ENCODE data around the gene PDZRN3. TPM values are rescaled to one million over a fixed set of nuclear protein-coding genes. Genes with fewer than 3 reads are reported as not detected.

The PDZRN3 gene
- total RNA-seq, 1 donor from 2014 or later: 19.8 TPM

DNA sequence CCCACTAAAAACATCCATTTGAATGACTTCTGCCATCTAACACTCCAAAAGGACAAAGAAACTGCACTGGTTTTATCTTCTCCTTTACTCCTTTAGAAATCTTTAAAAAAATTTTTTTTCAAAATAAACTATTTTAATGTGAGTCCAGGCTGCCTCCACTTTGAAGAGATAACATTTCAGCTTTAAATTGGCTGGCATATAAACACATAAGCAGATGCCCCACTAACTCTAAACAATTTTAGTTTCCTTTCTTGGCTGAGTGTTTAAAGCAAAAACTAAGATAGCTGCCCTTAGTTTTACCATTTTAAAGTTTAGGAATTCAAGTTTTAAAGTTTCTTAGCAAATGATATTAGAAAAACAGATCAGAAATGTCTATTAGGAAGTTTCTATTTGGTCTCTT is 39.9 kb downstream of the PDZRN3 start:
- H3K27me3 Mint-ChIP-seq (ENCODE audit: low read depth, unreplicated experiment): no peaks in the 10 kb centered on the region
- Histone ChIP-seq H3K4me2 (ENCODE audit: low read length) (no peak overlapping the region), H3K27me3 (ENCODE audit: insufficient read depth, low read length) (no peaks in the 10 kb centered on the region), H3K4me3 (ENCODE audit: insufficient read depth, low read depth, low read length) (no peak overlapping the region), H3K79me2 (ENCODE audit: insufficient read depth, low read length) (peaks cover 4% of the 10 kb centered on the region), H3K9ac (ENCODE audit: low read length) (no peak overlapping the region), H2AFZ (ENCODE audit: low read depth, low read length) (no peak overlapping the region), H3K36me3 (ENCODE audit: insufficient read depth, low read length) (no peaks in the 10 kb centered on the region), H3K4me1 (ENCODE audit: insufficient read depth, low read length) (peaks cover 13% of the 10 kb centered on the region), H3K27ac (ENCODE audit: low read depth, low read length) (no peak overlapping the region), H3K9me3 (ENCODE audit: insufficient read depth, low read depth, low read length) (no peaks in the 10 kb centered on the region), H4K20me1 (ENCODE audit: insufficient read depth, low read length) (no peaks in the 10 kb centered on the region)
- DNase-seq (ENCODE audit: low read depth) (no peak), FAIRE-seq (no peak)
- TF ChIP-seq, protein P1, sequence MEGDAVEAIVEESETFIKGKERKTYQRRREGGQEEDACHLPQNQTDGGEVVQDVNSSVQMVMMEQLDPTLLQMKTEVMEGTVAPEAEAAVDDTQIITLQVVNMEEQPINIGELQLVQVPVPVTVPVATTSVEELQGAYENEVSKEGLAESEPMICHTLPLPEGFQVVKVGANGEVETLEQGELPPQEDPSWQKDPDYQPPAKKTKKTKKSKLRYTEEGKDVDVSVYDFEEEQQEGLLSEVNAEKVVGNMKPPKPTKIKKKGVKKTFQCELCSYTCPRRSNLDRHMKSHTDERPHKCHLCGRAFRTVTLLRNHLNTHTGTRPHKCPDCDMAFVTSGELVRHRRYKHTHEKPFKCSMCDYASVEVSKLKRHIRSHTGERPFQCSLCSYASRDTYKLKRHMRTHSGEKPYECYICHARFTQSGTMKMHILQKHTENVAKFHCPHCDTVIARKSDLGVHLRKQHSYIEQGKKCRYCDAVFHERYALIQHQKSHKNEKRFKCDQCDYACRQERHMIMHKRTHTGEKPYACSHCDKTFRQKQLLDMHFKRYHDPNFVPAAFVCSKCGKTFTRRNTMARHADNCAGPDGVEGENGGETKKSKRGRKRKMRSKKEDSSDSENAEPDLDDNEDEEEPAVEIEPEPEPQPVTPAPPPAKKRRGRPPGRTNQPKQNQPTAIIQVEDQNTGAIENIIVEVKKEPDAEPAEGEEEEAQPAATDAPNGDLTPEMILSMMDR (IDR thresholded peaks at IDR 0.05; ENCODE audit: insufficient read depth, low read depth, low read length): no peak
- TF ChIP-seq EZH2 (IDR thresholded peaks at IDR 0.05; ENCODE audit: insufficient read depth, low read length): no peak
- no peak overlapping the region for H3K4me3 Mint-ChIP-seq (ENCODE audit: unreplicated experiment)
- peaks cover 2% of the 10 kb centered on the region for H3K9me3 Mint-ChIP-seq (ENCODE audit: unreplicated experiment)
- no peak overlapping the region for H3K27ac Mint-ChIP-seq (ENCODE audit: unreplicated experiment)
- peaks cover 18% of the 10 kb centered on the region for H3K4me1 Mint-ChIP-seq (ENCODE audit: low read depth, unreplicated experiment)
- H3K36me3 Mint-ChIP-seq (ENCODE audit: low read depth, unreplicated experiment): peaks cover 14% of the 10 kb centered on the region

DNA sequence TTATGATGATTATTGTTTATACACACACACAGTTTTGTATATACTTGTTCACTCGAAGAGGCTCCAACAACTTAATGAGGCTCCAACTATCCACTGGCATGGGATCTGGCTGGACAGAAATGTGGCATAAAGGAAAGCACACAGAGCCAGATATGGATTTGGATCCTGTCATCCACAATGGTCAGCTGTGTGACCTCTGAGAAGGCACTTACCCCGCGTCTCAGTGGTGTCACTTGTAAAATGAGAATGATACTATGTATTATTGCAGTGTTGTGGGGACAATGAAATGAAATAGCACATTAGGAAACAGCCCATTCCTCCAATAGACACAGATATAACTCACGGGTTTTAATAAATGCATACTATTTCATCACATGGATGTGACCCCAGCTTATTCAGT is 42.2 kb downstream of the PDZRN3 start:
- no peak overlapping the region for H3K9ac ChIP-seq (ENCODE audit: low read length)
- Mint-ChIP-seq H3K27ac (ENCODE audit: unreplicated experiment) (no peak overlapping the region), H3K4me1 (ENCODE audit: low read depth, unreplicated experiment) (peaks cover 21% of the 10 kb centered on the region), H3K27me3 (ENCODE audit: low read depth, unreplicated experiment) (no peaks in the 10 kb centered on the region), H3K4me3 (ENCODE audit: unreplicated experiment) (no peak overlapping the region), H3K9me3 (ENCODE audit: unreplicated experiment) (no peaks in the 10 kb centered on the region), H3K36me3 (ENCODE audit: low read depth, unreplicated experiment) (peaks cover 5% of the 10 kb centered on the region)
- H3K4me1 ChIP-seq (ENCODE audit: insufficient read depth, low read length): peaks cover 15% of the 10 kb centered on the region
- H3K27me3 ChIP-seq (ENCODE audit: insufficient read depth, low read length): no peaks in the 10 kb centered on the region
- H3K4me3 ChIP-seq (ENCODE audit: insufficient read depth, low read depth, low read length): no peak overlapping the region
- H3K9me3 ChIP-seq (ENCODE audit: insufficient read depth, low read depth, low read length): no peaks in the 10 kb centered on the region
- no peaks in the 10 kb centered on the region for H3K36me3 ChIP-seq (ENCODE audit: insufficient read depth, low read length)
- H2AFZ ChIP-seq (ENCODE audit: low read depth, low read length): no peak overlapping the region
- no peak overlapping the region for H3K27ac ChIP-seq (ENCODE audit: low read depth, low read length)
- no peak overlapping the region for H3K4me2 ChIP-seq (ENCODE audit: low read length)
- TF ChIP-seq, protein P1 (IDR thresholded peaks at IDR 0.05; ENCODE audit: insufficient read depth, low read depth, low read length): no peak
- no peak for TF ChIP-seq EZH2 (IDR thresholded peaks at IDR 0.05; ENCODE audit: insufficient read depth, low read length)
- H3K79me2 ChIP-seq (ENCODE audit: insufficient read depth, low read length): peaks cover 4% of the 10 kb centered on the region
- peak; percentile 26 for FAIRE-seq
- no peak for DNase-seq (ENCODE audit: low read depth)
- H4K20me1 ChIP-seq (ENCODE audit: insufficient read depth, low read length): no peaks in the 10 kb centered on the region

DNA sequence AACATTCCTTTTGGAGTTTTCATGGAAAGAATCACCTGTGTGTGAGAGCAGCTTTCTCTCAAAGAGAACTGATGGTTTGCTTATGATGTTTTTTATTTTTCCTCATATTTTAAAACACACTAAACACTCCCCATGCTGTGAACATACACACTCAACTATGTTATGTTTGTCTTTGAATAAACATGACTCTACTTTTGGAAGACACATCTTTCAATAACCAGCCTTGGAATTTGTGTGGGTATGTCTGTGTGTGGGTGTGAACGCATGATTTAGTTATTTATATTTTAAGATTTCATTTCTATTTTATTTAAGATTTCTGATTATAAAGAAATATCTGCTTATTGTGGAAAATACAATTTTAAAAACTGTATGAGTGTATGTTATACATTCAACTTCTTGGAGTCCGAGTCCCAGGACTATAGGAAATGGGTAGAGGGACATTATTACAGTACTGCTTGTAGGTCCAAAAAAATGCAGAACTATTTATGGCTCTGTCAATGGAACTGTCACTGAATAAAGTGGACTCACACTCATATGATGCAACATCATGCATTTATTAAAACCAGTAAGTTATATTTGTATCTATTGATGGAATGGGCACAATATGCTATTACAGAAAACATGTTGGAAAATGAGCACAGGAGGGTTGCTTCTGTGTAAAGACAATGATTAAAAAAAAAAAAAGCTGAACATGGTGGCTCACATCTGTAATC is 43.5 kb downstream of the PDZRN3 start:
- Mint-ChIP-seq H3K4me1 (ENCODE audit: low read depth, unreplicated experiment) (peaks cover 34% of the 10 kb centered on the region), H3K27ac (ENCODE audit: unreplicated experiment) (no peak overlapping the region)
- H3K79me2 ChIP-seq (ENCODE audit: insufficient read depth, low read length): peaks cover 3% of the 10 kb centered on the region

More for the DNA sequence above, 43.5 kb downstream of the PDZRN3 start:
- peak overlapping the region; percentile 55 for H3K4me2 ChIP-seq (ENCODE audit: low read length)
- H3K27me3 ChIP-seq (ENCODE audit: insufficient read depth, low read length): no peaks in the 10 kb centered on the region
- H3K9me3 ChIP-seq (ENCODE audit: insufficient read depth, low read depth, low read length): no peaks in the 10 kb centered on the region
- H3K36me3 ChIP-seq (ENCODE audit: insufficient read depth, low read length): no peaks in the 10 kb centered on the region
- H3K9ac ChIP-seq (ENCODE audit: low read length): peak overlapping the region; percentile 26
- H3K4me3 ChIP-seq (ENCODE audit: insufficient read depth, low read depth, low read length): no peak overlapping the region
- DNase-seq (ENCODE audit: low read depth) (no peak), FAIRE-seq (no peak)
- H3K27ac ChIP-seq (ENCODE audit: low read depth, low read length): peak overlapping the region; percentile 52
- Mint-ChIP-seq H3K9me3 (ENCODE audit: unreplicated experiment) (no peaks in the 10 kb centered on the region), H3K36me3 (ENCODE audit: low read depth, unreplicated experiment) (peaks cover 8% of the 10 kb centered on the region), H3K4me3 (ENCODE audit: unreplicated experiment) (no peak overlapping the region), H3K27me3 (ENCODE audit: low read depth, unreplicated experiment) (no peaks in the 10 kb centered on the region)
- peaks cover 22% of the 10 kb centered on the region for H3K4me1 ChIP-seq (ENCODE audit: insufficient read depth, low read length)
- no peak overlapping the region for H2AFZ ChIP-seq (ENCODE audit: low read depth, low read length)
- no peaks in the 10 kb centered on the region for H4K20me1 ChIP-seq (ENCODE audit: insufficient read depth, low read length)
- TF ChIP-seq, protein P1 (IDR thresholded peaks at IDR 0.05; ENCODE audit: insufficient read depth, low read depth, low read length): no peak
- TF ChIP-seq EZH2 (IDR thresholded peaks at IDR 0.05; ENCODE audit: insufficient read depth, low read length): no peak

Measured in astrocyte (in vitro differentiated cells and primary cell).